ENCODE measurements around the gene TANC1.

DNA sequence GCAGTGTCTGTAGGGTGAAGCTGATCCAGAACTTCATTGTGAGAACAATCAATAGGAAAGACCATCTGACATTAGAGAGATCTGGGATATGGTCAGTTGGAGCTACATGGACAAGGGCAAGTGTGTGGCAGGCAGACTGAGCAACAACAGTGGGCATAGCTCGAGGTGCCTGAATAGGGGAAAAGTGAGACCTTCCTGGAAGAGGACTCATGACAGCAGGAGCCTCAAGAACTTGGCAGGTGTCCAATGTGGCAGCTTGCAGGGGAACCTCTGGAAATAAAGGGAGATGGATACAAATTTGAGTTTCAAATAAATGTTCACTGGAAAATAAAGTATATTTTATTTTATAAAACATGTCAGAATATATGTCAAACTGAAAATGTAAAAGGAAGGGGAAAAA is 117.9 kb downstream of the TANC1 start:
- TF ChIP-seq, protein P1, sequence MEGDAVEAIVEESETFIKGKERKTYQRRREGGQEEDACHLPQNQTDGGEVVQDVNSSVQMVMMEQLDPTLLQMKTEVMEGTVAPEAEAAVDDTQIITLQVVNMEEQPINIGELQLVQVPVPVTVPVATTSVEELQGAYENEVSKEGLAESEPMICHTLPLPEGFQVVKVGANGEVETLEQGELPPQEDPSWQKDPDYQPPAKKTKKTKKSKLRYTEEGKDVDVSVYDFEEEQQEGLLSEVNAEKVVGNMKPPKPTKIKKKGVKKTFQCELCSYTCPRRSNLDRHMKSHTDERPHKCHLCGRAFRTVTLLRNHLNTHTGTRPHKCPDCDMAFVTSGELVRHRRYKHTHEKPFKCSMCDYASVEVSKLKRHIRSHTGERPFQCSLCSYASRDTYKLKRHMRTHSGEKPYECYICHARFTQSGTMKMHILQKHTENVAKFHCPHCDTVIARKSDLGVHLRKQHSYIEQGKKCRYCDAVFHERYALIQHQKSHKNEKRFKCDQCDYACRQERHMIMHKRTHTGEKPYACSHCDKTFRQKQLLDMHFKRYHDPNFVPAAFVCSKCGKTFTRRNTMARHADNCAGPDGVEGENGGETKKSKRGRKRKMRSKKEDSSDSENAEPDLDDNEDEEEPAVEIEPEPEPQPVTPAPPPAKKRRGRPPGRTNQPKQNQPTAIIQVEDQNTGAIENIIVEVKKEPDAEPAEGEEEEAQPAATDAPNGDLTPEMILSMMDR (IDR thresholded peaks at IDR 0.05) = no peak
- TF ChIP-seq POLR2A (IDR thresholded peaks at IDR 0.05) = no peak

All from testis (tissue), 2 donors.